ENCODE results near the gene KLC4.
"Not testable (repeated sequence)": the region's sequence is repeated elsewhere in the genome, so short reads cannot be mapped to it uniquely, and the experiment has no call there.

Gene KLC4

GRCh38 chr6:43026365-43026764 lies 33.1 kb upstream of the KLC4 start:
- Mint-ChIP-seq H3K9me3 (ENCODE audit: low read depth) (no peaks in the 10 kb centered on the region), H3K27me3 (no peaks in the 10 kb centered on the region), H3K27ac (no peak overlapping the region), H3K36me3 (peaks cover 2% of the 10 kb centered on the region), H3K4me3 (no peak overlapping the region), H3K4me1 (ENCODE audit: low read depth) (peaks cover 21% of the 10 kb centered on the region)

DNA sequence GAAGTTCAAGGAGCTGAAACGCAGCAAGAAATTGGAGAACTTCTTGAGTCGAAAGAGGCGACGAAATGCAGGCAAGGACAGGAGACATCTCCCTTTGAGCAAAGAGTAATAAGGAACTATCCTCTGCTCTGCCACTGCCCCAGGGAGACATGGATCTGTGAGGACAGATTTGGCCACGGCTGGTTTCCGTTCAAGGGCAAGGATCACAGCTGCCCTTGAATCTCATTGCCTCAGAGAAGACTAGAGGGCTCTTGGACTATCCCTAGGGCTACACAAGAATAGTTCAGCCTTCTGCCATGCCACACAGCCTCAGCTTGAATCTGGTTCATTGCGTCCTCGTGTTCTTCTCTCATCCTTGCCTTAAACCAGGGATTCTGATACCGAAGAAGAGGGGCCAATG lies 30.3 kb upstream of the KLC4 start:
- peaks cover 12% of the 10 kb centered on the region for H3K4me1 Mint-ChIP-seq (ENCODE audit: low read depth)
- H3K27ac Mint-ChIP-seq = no peak overlapping the region
- H3K36me3 Mint-ChIP-seq = peaks cover 2% of the 10 kb centered on the region
- no peak overlapping the region for H3K4me3 Mint-ChIP-seq
- H3K9me3 Mint-ChIP-seq (ENCODE audit: low read depth) = no peaks in the 10 kb centered on the region
- H3K27me3 Mint-ChIP-seq = no peaks in the 10 kb centered on the region

DNA sequence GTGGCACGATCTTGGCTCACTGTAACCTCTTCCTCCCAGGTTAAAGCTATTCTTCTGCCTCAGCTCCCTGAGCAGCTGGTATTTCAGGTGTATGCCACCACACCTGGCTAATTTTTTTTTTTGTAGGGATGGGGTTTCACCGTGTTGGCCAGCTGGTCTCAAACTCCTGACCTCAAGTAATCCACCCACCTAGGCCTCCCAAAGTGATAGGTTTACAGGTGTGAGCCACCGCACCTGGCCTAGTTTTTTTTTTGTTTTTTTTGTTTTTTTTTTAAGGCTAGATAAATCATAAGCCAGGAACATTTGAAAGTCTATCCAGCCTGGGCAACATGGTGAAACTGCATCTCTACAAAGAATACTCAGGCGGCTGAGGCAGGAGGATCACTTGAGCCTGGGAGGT lies 27.1 kb upstream of the KLC4 start:
- Mint-ChIP-seq H3K27ac (no peak overlapping the region), H3K9me3 (ENCODE audit: low read depth) (no peaks in the 10 kb centered on the region), H3K4me1 (ENCODE audit: low read depth) (peaks cover 5% of the 10 kb centered on the region), H3K4me3 (no peak overlapping the region), H3K36me3 (peaks cover 2% of the 10 kb centered on the region), H3K27me3 (no peaks in the 10 kb centered on the region)

- Mint-ChIP-seq H3K36me3 (no peaks in the 10 kb centered on the region), H3K9me3 (ENCODE audit: low read depth) (no peaks in the 10 kb centered on the region), H3K27ac (peak overlapping the region; percentile 18), H3K4me1 (ENCODE audit: low read depth) (peaks cover 5% of the 10 kb centered on the region), H3K27me3 (no peaks in the 10 kb centered on the region), H3K4me3 (no peak overlapping the region)
Observed at GRCh38 chr6:43033496-43034189, 25.8 kb upstream of the KLC4 start.

DNA sequence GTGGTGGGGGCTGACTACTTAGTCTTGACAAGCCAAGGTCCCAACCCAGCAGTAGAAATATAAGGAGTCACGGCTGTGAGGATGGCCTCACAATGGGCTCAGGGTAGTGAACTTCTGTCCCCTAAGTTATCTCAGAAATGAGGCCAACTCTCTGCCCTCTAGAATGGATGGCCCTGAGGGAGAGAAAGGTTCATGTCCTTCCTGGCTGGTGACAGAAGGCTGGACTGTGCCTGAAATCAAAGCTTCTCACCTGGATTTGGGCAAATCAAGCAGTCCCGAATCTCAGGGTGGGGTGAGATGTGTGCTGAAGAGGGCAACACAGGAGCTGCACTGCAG lies 25.3 kb upstream of the KLC4 start:
- Mint-ChIP-seq H3K36me3 (no peaks in the 10 kb centered on the region), H3K27me3 (no peaks in the 10 kb centered on the region)

DNA sequence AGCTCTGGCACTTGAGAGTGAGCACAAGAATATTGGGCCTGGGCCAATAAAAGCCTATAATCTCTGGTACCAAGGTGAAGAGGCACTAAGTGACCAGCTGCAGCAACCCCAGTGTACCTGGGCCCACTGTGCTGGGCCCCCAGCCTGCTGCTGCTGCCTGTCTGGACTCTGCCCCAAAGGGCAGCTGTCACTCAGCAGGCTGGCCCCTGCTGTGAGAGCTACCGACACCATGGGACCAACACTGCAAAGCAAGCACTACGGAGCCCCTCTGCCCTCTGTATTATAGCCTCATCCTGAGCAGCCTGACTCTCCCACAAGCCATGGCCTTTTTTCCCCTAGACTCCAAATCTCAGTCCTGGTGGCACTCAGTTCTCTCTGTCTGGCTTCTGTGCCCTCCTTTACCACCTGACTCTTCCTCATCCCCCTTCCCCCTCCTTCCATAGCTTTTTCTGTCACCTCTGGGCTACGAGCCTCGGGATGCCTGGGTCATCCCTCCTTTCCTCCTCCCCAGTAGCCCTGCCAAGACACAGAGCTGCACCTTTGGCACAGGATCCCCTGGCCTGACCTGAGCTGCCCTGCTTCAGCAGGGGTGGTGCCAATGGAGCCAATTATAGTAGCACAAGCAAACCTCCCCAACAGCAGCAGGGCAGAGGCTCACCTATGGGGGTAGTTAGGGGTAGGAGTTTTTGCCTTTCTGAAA lies 23.8 kb upstream of the KLC4 start:
- Mint-ChIP-seq H3K27me3 (no peaks in the 10 kb centered on the region), H3K27ac (no peak overlapping the region), H3K4me1 (ENCODE audit: low read depth) (peaks cover 5% of the 10 kb centered on the region), H3K9me3 (ENCODE audit: low read depth) (no peaks in the 10 kb centered on the region), H3K36me3 (no peaks in the 10 kb centered on the region), H3K4me3 (no peak overlapping the region)

More for the DNA sequence above, 25.3 kb upstream of the KLC4 start:
- H3K27ac Mint-ChIP-seq = no peak overlapping the region
- no peaks in the 10 kb centered on the region for H3K9me3 Mint-ChIP-seq (ENCODE audit: low read depth)
- H3K4me1 Mint-ChIP-seq (ENCODE audit: low read depth) = peaks cover 5% of the 10 kb centered on the region
- no peak overlapping the region for H3K4me3 Mint-ChIP-seq

DNA sequence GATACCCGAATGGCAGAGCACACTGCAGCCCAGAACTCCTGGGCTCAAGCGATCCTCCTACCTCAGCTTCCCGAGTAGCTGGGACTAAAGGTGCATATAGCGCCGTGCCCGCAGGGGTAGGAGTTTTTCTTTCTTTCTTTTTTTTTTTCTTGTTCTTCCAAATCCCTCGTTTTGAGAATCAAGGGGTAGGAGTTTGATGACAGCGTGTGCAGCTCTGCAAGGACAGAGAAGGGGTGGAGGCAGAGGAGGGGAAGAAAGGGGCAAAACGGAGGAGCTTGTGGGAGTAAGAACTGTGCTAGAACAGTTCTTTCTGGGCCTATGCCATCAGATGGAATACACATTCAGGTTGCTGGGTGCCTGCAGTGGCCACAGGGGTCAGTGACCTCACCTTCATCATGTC lies 22.7 kb upstream of the KLC4 start:
- Mint-ChIP-seq H3K27ac (no peak overlapping the region), H3K4me1 (ENCODE audit: low read depth) (peaks cover 5% of the 10 kb centered on the region), H3K27me3 (no peaks in the 10 kb centered on the region), H3K36me3 (no peaks in the 10 kb centered on the region), H3K4me3 (no peak overlapping the region), H3K9me3 (ENCODE audit: low read depth) (no peaks in the 10 kb centered on the region)

DNA sequence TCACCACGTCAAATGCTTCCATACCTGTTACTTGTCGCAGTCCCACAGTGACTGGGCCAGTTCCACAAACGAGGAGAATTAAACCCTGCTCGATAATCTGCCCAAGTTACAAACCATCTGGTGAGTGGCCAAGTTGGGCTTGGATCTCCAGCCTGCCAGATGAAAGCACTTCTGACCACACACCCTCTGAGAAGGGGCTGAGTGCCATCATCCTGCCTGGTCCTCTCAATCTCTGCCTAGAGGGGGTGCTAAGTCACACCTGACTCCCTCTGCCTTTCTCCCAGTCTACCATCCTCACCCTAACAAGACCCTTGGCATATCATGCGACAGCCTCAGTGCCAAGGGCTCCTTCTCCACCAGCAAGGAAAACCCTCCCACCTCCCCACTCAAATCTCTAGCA lies 22.2 kb upstream of the KLC4 start:
- H3K36me3 Mint-ChIP-seq = no peaks in the 10 kb centered on the region
- H3K9me3 Mint-ChIP-seq (ENCODE audit: low read depth) = no peaks in the 10 kb centered on the region
- peaks cover 5% of the 10 kb centered on the region for H3K4me1 Mint-ChIP-seq (ENCODE audit: low read depth)
- H3K4me3 Mint-ChIP-seq = no peak overlapping the region
- no peaks in the 10 kb centered on the region for H3K27me3 Mint-ChIP-seq
- H3K27ac Mint-ChIP-seq = no peak overlapping the region

GRCh38 chr6:43037706-43038105 lies 21.7 kb upstream of the KLC4 start:
- Mint-ChIP-seq H3K27ac (no peak overlapping the region), H3K4me3 (no peak overlapping the region), H3K27me3 (no peaks in the 10 kb centered on the region), H3K4me1 (ENCODE audit: low read depth) (peaks cover 5% of the 10 kb centered on the region), H3K36me3 (no peaks in the 10 kb centered on the region), H3K9me3 (ENCODE audit: low read depth) (no peaks in the 10 kb centered on the region)

DNA sequence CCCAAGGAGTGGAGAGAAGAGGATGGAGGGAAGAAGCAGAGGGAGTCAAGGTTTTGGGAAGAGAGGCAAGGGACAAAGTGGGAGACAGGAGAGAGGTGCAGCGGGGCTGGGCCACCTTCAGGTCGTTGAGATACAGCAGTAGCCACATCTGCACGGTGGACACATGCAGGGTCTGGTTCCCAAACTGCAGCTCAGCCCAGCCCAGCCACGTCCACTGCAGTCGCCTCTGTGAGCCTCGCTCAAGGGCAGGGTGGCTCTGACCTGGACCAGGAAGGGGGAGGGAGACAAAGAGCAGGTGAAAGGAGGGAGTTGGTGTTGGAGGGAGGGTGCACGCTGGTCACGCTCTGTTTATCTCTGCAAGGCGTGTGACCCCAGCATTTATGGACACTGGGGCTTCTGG lies 20.7 kb upstream of the KLC4 start:
- H3K27me3 Mint-ChIP-seq = no peaks in the 10 kb centered on the region
- H3K4me3 Mint-ChIP-seq = no peak overlapping the region
- H3K27ac Mint-ChIP-seq = no peak overlapping the region
- no peaks in the 10 kb centered on the region for H3K36me3 Mint-ChIP-seq
- H3K4me1 Mint-ChIP-seq (ENCODE audit: low read depth) = no peaks in the 10 kb centered on the region
- no peaks in the 10 kb centered on the region for H3K9me3 Mint-ChIP-seq (ENCODE audit: low read depth)

DNA sequence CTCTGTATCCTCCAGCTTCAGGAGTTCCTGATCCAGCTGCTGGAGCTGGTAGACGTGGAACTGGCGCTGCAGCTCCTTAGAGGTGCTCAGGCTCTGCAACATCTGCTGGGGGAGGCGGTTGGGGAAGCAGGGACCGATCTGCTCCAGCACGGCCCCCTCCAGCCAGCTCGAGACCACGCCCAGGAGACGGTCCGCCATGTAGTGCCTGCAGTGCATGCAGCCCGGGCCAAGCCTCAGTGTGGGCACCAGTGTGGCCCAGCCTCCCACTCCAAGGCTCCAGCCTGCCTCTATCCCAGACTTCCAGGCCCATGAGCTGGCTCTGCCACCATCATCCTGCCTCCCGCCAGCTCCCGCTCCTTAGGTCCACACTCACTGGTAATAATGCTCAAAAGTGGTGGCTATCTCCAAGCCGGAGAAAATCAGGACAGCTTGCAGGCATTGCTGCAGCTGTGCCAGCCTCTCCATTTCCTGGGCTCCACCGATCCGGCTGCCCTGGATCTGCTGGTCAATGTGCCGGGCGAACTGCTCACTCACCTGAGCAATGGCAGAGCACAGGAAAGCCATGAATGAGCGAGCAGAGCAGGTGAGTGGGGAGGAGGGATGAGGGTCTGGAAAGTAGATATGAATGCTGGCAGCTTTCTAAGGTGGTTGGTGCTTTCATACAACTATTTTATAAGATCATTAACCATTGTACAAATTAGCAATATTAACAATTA lies 18.7 kb upstream of the KLC4 start:
- Mint-ChIP-seq H3K4me3 (no peak overlapping the region), H3K4me1 (ENCODE audit: low read depth) (no peaks in the 10 kb centered on the region), H3K9me3 (ENCODE audit: low read depth) (no peaks in the 10 kb centered on the region), H3K27ac (no peak overlapping the region), H3K27me3 (no peaks in the 10 kb centered on the region), H3K36me3 (no peaks in the 10 kb centered on the region)

- not testable (repeated sequence) for H3K4me3 Mint-ChIP-seq; H3K27me3 Mint-ChIP-seq; H3K27ac Mint-ChIP-seq; H3K36me3 Mint-ChIP-seq; H3K4me1 Mint-ChIP-seq (ENCODE audit: low read depth); H3K9me3 Mint-ChIP-seq (ENCODE audit: low read depth)
Observed at GRCh38 chr6:43041475-43041874, 18.0 kb upstream of the KLC4 start.

DNA sequence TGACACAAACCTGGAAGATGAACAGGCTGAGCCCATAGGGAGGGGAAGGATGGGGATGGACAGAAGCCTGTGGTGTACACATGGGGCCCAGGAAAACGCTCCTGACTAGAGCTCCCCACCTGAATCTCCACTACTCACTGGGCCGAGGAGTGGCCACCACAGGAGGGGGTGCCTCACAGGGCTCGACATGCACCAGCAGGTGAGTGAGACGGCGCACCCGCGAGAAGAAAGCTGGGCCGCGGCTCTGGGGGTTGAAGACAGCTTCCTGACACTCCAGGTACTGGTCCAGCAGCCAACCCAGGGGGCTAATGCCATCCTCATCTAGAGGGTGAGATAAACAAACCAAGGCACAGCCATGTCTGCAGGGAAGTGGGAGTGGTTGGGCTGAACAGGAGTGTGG lies 16.1 kb upstream of the KLC4 start:
- H3K9me3 Mint-ChIP-seq (ENCODE audit: low read depth) = no peaks in the 10 kb centered on the region
- H3K4me3 Mint-ChIP-seq = no peak overlapping the region
- no peak overlapping the region for H3K27ac Mint-ChIP-seq
- H3K36me3 Mint-ChIP-seq = no peaks in the 10 kb centered on the region
- H3K4me1 Mint-ChIP-seq (ENCODE audit: low read depth) = no peaks in the 10 kb centered on the region
- no peaks in the 10 kb centered on the region for H3K27me3 Mint-ChIP-seq

GRCh38 chr6:43045371-43045930 lies 14.0 kb upstream of the KLC4 start:
- Mint-ChIP-seq H3K4me3 (no peak overlapping the region), H3K36me3 (no peaks in the 10 kb centered on the region), H3K4me1 (ENCODE audit: low read depth) (peaks cover under 1% of the 10 kb centered on the region), H3K27ac (no peak overlapping the region), H3K9me3 (ENCODE audit: low read depth) (no peaks in the 10 kb centered on the region), H3K27me3 (no peaks in the 10 kb centered on the region)

GRCh38 chr6:43047998-43048397 lies 11.4 kb upstream of the KLC4 start:
- Mint-ChIP-seq H3K4me1 (ENCODE audit: low read depth) (peaks cover 18% of the 10 kb centered on the region), H3K4me3 (no peak overlapping the region), H3K9me3 (ENCODE audit: low read depth) (no peaks in the 10 kb centered on the region), H3K27me3 (no peaks in the 10 kb centered on the region), H3K27ac (no peak overlapping the region), H3K36me3 (peaks cover 2% of the 10 kb centered on the region)
